ENCODE data around the gene RNF225.

DNA sequence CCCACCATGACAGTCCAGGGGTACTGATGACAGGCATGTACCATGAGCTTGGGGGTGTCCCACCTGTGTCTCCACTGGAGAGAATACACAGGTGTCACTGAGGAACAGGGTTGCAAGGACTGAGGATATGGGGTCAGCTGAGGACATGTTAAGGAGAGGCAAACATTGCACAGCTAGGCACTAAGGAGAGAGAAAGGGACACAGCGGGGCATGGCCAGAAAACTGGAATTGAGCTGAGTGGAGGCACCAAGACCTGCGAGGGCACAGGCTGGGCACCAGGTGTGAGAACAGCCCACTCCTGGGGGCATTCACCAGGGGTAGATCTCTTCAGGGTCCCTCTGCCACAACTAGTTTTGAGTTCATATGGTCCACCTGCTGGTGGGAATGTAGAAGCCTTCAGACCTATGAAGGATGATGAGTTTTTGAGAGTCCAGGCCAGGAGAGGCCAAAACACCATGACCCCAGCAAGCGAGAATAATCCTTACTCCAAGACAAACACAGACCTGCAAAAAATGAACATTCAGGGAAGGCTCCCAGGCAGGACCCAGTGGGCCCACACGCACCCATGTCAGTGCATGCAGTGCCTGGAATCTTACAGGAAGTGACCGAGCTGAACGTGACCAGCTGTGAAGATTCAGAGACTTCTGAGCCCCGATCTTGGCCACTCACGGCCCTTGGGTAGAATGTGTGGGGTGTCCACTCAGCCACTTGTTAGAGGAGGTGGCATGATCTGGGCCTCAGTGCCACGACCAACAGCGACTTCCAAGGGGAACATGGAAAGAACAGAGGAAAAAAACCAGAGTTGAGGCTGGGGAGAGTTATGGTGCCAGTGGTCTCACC, 11.6 kb downstream of the RNF225 start:
- TF ChIP-seq, protein P1, sequence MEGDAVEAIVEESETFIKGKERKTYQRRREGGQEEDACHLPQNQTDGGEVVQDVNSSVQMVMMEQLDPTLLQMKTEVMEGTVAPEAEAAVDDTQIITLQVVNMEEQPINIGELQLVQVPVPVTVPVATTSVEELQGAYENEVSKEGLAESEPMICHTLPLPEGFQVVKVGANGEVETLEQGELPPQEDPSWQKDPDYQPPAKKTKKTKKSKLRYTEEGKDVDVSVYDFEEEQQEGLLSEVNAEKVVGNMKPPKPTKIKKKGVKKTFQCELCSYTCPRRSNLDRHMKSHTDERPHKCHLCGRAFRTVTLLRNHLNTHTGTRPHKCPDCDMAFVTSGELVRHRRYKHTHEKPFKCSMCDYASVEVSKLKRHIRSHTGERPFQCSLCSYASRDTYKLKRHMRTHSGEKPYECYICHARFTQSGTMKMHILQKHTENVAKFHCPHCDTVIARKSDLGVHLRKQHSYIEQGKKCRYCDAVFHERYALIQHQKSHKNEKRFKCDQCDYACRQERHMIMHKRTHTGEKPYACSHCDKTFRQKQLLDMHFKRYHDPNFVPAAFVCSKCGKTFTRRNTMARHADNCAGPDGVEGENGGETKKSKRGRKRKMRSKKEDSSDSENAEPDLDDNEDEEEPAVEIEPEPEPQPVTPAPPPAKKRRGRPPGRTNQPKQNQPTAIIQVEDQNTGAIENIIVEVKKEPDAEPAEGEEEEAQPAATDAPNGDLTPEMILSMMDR (IDR thresholded peaks at IDR 0.05; ENCODE audit: poor library complexity) = peak; percentile 35
- TF ChIP-seq EZH2 (IDR thresholded peaks at IDR 0.05; ENCODE audit: borderline replicate concordance) (no peak), EZH2phosphoT487 (IDR thresholded peaks at IDR 0.05; ENCODE audit: low read depth, severe bottlenecking, unreplicated experiment) (no peak)

All from hepatocyte (in vitro differentiated cells).